ENCODE results near the gene ADAMTS9. TPM values are rescaled to one million over a fixed set of nuclear protein-coding genes. Genes with fewer than 3 reads are reported as not detected.

Gene ADAMTS9
- total RNA-seq, 1 experiment from 2014 or later, result 0.46 TPM

DNA sequence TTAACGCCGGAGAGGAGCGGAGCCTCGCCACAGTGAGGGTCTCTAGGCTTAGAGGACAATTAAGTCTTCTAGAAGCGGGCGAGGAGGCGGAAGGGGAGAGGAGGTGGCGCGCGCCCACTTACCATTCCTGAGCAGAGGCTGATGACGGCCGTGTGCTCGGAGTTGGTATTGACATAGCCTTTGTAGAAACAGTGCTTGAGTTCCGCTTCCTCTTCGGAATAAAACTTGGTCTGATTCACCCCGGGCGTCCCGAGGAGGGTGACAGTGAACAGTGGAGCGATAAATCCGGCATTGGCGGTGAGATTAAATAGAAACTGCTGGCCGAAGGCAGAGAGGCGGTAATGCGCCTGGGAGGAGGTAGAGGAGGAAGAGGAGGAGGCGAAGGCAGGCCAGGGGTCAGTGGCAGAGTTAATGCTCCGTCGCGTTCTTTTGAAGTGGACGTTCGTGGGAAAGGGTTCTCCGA is 1.3 kb downstream of the ADAMTS9 start:
- no peak overlapping the region for H2AFZ ChIP-seq (ENCODE audit: low read length)
- peaks cover 37% of the 10 kb centered on the region for H3K23me2 ChIP-seq (ENCODE audit: insufficient read length, low read depth, low read length, poor library complexity, severe bottlenecking)
- no peak overlapping the region for H3K9ac ChIP-seq (ENCODE audit: extremely low read depth, insufficient read length, low read length)
- Mint-ChIP-seq H3K9me3 (peaks cover 0 to 2% of the 10 kb centered on the region in 2 experiments; a peak in 2 of 5 replicates), H3K4me1 (peaks cover 66 to 69% of the 10 kb centered on the region in 2 experiments), H3K27me3 (ENCODE audit: low read depth) (peaks cover 98% of the 10 kb centered on the region), H3K36me3 (ENCODE audit: insufficient read depth in 1 of 3, low read depth in 3 of 3) (no peaks in the 10 kb centered on the region), H3K4me3 (peak overlapping the region; percentile 62 to 89), H3K27ac (no peak overlapping the region)
- TF ChIP-seq, protein P1, sequence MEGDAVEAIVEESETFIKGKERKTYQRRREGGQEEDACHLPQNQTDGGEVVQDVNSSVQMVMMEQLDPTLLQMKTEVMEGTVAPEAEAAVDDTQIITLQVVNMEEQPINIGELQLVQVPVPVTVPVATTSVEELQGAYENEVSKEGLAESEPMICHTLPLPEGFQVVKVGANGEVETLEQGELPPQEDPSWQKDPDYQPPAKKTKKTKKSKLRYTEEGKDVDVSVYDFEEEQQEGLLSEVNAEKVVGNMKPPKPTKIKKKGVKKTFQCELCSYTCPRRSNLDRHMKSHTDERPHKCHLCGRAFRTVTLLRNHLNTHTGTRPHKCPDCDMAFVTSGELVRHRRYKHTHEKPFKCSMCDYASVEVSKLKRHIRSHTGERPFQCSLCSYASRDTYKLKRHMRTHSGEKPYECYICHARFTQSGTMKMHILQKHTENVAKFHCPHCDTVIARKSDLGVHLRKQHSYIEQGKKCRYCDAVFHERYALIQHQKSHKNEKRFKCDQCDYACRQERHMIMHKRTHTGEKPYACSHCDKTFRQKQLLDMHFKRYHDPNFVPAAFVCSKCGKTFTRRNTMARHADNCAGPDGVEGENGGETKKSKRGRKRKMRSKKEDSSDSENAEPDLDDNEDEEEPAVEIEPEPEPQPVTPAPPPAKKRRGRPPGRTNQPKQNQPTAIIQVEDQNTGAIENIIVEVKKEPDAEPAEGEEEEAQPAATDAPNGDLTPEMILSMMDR (conservative IDR thresholded peaks at IDR 0.05), result no peak
- H3K4me1 ChIP-seq (ENCODE audit: insufficient read depth, low read length), result peaks cover 5% of the 10 kb centered on the region
- H2BK12ac ChIP-seq (ENCODE audit: insufficient read length, low read depth, low read length), result no peak overlapping the region
- no peak overlapping the region for H3K18ac ChIP-seq (ENCODE audit: insufficient read length, low read depth, low read length)
- H4K20me1 ChIP-seq (ENCODE audit: control insufficient read depth, insufficient read depth, insufficient read length), result no peaks in the 10 kb centered on the region
- WGBS (ENCODE audit: extremely low coverage, insufficient read length, low lambda C conversion rate), result no CpG with 5 or more reads among the region's 31 CpGs
- no peak overlapping the region for H3K23ac ChIP-seq (ENCODE audit: insufficient read length, low read depth, low read length)
- no peak overlapping the region for H4K8ac ChIP-seq (replicated peaks; ENCODE audit: insufficient read length, low read depth, low read length)
- H3K79me2 ChIP-seq (ENCODE audit: insufficient read depth, low read length), result no peaks in the 10 kb centered on the region
- no peak overlapping the region for H4K5ac ChIP-seq (ENCODE audit: insufficient read length, low read depth, low read length)
- no peak overlapping the region for H2BK5ac ChIP-seq (ENCODE audit: insufficient read length, low read length)
- H3K27ac ChIP-seq (ENCODE audit: insufficient read length, low read depth, low read length), result no peak overlapping the region
- peak overlapping the region; percentile 85 for H3K4me2 ChIP-seq (ENCODE audit: insufficient read depth, insufficient read length, low read length)
- no peaks in the 10 kb centered on the region for H3K79me1 ChIP-seq (ENCODE audit: insufficient read depth, low read depth, low read length, poor library complexity, severe bottlenecking)
- H4K91ac ChIP-seq (ENCODE audit: insufficient read length, low read depth, low read length), result no peak overlapping the region
- no peak overlapping the region for H2AK5ac ChIP-seq (ENCODE audit: insufficient read length, low read length)
- no peak for DNase-seq
- H2BK20ac ChIP-seq (ENCODE audit: low read depth, low read length, poor library complexity, severe bottlenecking), result no peak overlapping the region
- no peak overlapping the region for H3T11ph ChIP-seq (ENCODE audit: low read length)
- peaks cover 41% of the 10 kb centered on the region for H3K27me3 ChIP-seq (ENCODE audit: insufficient read depth, low read length)
- H3K56ac ChIP-seq (ENCODE audit: insufficient read length, low read depth, low read length), result no peak overlapping the region
- H2BK120ac ChIP-seq (ENCODE audit: low read depth, low read length, poor library complexity, severe bottlenecking), result no peak overlapping the region
- no peak overlapping the region for H3K4ac ChIP-seq (ENCODE audit: low read depth, low read length)
- no peak overlapping the region for H3K14ac ChIP-seq (ENCODE audit: insufficient read depth, low read length)
- no peak overlapping the region for H2BK15ac ChIP-seq (ENCODE audit: low read depth, low read length)
- H3K9me3 ChIP-seq (ENCODE audit: control insufficient read depth, low read depth, low read length), result no peaks in the 10 kb centered on the region
